HL-60 (cell line): Measurements from ENCODE around the gene CA5B.

Experiments used
- GABPA ChIP-seq: IDR thresholded peaks from 2 replicates; pipeline ENCODE4 v1.6.1; 2012; ENCODE audit warnings: low read depth
- POLR2AphosphoS5 ChIP-seq: IDR thresholded peaks from 2 replicates; pipeline ENCODE4 v1.6.1; 2012; ENCODE audit warnings: low read depth
- SPI1 ChIP-seq: IDR thresholded peaks from 2 replicates; pipeline ENCODE4 v1.6.1; 2012; ENCODE audit warnings: low read depth, mild to moderate bottlenecking, borderline replicate concordance
- TF ChIP-seq, protein P1 (sequence below): IDR thresholded peaks from one replicate; pipeline ENCODE4 v1.5.1; 2011; ENCODE audit warnings: low read length, control low read depth, inconsistent platforms; ENCODE audit not compliant: insufficient read depth
- TF ChIP-seq, protein P2 (sequence below): IDR thresholded peaks from 2 replicates; pipeline ENCODE4 v1.6.1; 2012; ENCODE audit warnings: low read depth; ENCODE audit not compliant: insufficient replicate concordance

DNA sequence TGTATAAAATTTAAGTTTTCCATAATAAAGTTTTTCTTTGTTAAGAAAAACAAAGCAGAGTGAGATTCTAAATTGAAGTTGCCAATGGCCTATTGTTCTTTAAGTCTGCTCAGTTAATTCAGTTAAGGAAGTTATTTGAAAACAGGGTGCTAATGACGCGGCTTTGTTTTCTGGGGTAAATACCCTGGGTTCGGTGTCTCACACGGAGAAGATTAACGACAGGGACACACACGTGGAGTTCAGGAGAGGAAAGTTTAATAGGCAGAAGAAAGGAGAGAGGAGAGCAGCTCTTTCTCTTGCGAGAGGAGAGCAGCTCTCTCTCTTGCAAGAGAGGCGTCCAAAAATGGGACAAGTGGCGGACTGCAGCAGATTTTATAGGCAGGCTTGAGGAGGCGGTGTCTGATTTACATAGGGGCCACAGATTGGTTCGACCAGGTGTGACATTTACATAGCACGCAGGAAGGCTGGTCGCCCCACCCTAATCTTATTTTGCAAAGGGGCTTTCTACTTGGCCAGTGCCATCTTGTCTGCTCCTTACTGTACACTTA, 9.6 kb downstream of the CA5B start:
- TF ChIP-seq, protein P1, sequence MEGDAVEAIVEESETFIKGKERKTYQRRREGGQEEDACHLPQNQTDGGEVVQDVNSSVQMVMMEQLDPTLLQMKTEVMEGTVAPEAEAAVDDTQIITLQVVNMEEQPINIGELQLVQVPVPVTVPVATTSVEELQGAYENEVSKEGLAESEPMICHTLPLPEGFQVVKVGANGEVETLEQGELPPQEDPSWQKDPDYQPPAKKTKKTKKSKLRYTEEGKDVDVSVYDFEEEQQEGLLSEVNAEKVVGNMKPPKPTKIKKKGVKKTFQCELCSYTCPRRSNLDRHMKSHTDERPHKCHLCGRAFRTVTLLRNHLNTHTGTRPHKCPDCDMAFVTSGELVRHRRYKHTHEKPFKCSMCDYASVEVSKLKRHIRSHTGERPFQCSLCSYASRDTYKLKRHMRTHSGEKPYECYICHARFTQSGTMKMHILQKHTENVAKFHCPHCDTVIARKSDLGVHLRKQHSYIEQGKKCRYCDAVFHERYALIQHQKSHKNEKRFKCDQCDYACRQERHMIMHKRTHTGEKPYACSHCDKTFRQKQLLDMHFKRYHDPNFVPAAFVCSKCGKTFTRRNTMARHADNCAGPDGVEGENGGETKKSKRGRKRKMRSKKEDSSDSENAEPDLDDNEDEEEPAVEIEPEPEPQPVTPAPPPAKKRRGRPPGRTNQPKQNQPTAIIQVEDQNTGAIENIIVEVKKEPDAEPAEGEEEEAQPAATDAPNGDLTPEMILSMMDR = no peak
- TF ChIP-seq, protein P2, sequence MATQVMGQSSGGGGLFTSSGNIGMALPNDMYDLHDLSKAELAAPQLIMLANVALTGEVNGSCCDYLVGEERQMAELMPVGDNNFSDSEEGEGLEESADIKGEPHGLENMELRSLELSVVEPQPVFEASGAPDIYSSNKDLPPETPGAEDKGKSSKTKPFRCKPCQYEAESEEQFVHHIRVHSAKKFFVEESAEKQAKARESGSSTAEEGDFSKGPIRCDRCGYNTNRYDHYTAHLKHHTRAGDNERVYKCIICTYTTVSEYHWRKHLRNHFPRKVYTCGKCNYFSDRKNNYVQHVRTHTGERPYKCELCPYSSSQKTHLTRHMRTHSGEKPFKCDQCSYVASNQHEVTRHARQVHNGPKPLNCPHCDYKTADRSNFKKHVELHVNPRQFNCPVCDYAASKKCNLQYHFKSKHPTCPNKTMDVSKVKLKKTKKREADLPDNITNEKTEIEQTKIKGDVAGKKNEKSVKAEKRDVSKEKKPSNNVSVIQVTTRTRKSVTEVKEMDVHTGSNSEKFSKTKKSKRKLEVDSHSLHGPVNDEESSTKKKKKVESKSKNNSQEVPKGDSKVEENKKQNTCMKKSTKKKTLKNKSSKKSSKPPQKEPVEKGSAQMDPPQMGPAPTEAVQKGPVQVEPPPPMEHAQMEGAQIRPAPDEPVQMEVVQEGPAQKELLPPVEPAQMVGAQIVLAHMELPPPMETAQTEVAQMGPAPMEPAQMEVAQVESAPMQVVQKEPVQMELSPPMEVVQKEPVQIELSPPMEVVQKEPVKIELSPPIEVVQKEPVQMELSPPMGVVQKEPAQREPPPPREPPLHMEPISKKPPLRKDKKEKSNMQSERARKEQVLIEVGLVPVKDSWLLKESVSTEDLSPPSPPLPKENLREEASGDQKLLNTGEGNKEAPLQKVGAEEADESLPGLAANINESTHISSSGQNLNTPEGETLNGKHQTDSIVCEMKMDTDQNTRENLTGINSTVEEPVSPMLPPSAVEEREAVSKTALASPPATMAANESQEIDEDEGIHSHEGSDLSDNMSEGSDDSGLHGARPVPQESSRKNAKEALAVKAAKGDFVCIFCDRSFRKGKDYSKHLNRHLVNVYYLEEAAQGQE = no peak
- TF ChIP-seq POLR2AphosphoS5 (no peak), GABPA (no peak), SPI1 (no peak)
